ENCODE data around the gene MCF2L.

Gene MCF2L

GRCh38 chr13:112997188-112998130 is 28.4 kb downstream of the MCF2L start:
- DNase-seq (ENCODE audit: low read depth): no peak

DNA sequence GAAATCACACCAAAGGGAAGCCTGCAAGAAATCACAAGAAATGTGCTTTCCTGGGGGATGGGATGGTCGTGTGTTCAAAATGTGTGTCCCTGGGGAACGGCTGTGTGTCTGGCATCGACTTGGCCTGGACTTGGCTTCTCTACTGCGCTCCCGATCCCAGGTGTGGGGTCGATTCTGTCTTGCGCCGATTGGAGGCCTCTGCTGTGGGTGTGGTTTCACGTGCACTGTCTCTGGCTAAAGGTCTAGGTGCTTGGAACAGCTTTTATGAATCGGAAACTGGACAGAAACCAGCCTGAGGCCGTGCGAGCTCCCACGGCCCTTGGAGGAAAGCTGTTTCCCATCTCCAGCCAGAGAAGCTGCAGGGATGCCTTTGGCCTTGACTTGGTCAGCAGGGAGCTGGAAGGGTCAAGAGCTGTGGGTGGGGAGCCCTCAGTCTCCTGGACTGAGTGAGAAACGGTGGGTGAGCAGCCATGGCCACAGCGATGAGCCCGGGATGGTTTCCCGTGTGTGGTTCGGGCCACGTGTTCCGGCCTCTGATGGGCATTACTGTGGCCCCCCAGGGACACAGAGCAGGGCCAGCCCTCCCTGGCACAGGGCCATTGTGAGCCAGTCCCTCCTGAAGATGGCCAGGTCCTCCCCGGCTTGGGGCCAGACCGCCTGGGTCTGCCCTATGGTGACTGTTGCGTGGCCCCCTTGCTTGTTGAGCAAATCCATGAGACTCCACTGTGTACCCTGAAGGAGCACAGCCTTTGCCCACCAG is 29.7 kb downstream of the MCF2L start:
- DNase-seq (ENCODE audit: low read depth): no peak

GRCh38 chr13:112999414-113000177 is 30.6 kb downstream of the MCF2L start:
- no peak for DNase-seq (ENCODE audit: low read depth)

DNA sequence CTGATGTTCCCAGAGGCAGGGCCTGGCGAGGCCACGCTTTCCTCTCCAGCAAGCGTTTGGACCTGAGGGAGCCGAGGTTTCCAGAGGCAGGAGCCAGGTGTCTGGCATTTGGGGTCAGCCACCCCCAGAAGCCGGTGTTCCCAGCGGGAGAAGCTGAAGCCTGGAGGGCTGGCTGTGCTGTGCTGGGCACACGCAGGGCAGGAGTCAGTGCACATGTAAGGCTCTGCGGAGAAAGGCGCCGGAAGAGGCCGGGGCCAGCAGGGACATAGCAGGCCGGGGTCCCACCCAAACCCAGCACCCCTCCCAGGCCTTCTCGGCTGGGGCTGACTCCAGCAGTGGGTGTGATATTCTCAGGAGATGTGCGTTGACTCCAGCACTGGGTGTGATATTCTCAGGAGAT is 31.6 kb downstream of the MCF2L start:
- no peak for DNase-seq (ENCODE audit: low read depth)

- DNase-seq (ENCODE audit: low read depth): peak; percentile 52
Measured at GRCh38 chr13:113001241-113002140, 32.5 kb downstream of the MCF2L start.

DNA sequence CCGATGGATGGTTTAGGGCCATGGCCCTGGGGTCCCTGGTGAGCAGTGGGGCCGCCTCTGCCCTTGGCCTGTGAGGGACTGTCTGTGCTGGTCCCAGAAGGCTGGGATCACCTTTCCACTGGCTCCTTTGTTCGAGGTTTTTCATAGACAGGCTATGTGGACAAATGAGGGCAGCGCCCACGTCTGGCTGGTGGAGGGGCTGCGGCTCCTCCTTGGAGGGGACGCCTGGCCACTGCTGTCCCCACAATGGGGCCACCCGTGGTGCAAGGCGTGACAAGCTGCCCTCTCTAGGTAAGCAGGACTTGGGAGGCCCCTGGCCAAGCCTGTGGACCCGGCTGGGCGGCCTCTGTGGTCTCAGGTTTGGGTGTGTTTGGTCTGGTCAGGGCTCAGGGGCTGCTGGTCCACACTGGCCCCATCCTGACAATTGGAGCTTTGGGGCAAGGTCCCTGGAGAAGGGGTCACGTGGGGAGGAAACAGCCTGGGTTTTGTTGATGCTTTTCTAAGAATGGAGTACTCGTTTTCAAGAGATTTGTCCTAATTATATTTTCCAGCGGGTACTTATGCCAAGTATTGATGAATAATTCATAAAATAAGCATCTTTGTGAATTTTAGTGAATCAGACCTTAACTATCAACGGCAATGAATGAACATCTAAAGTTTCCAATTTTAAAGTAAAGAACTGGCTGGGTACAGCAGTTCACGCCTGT is 33.3 kb downstream of the MCF2L start:
- no peak for DNase-seq (ENCODE audit: low read depth)

GRCh38 chr13:113002913-113003290 is 33.9 kb downstream of the MCF2L start:
- DNase-seq (ENCODE audit: low read depth): no peak

GRCh38 chr13:113004126-113004525 is 35.1 kb downstream of the MCF2L start:
- DNase-seq (ENCODE audit: low read depth): no peak

- DNase-seq (ENCODE audit: low read depth): no peak
Measured at GRCh38 chr13:113005076-113005865, 36.3 kb downstream of the MCF2L start.

- no peak for DNase-seq (ENCODE audit: low read depth)
Measured at GRCh38 chr13:113005997-113006396, 37.0 kb downstream of the MCF2L start.

DNA sequence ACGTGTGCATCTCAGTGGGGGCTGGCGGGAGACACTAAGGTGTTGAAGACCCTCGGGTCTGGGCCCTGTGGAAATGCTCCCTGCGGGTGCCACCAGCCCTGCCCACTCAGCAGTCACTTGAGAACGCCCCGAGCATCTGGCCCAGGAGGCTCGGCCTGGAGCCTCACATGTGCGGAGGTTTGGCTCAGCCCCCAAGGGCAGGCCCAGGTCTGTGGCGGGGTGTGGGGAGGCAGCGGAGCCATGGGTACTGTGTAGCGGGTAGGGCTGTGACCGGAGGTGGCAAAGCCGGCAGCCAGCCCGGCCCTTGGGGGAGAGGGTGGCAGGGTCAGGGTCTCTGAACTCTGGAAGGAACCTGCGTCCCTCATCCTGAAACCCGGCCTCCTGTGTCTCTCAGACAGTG is 37.6 kb downstream of the MCF2L start:
- DNase-seq (ENCODE audit: low read depth): no peak

GRCh38 chr13:113008851-113009250 is 39.8 kb downstream of the MCF2L start:
- no peak for DNase-seq (ENCODE audit: low read depth)

DNA sequence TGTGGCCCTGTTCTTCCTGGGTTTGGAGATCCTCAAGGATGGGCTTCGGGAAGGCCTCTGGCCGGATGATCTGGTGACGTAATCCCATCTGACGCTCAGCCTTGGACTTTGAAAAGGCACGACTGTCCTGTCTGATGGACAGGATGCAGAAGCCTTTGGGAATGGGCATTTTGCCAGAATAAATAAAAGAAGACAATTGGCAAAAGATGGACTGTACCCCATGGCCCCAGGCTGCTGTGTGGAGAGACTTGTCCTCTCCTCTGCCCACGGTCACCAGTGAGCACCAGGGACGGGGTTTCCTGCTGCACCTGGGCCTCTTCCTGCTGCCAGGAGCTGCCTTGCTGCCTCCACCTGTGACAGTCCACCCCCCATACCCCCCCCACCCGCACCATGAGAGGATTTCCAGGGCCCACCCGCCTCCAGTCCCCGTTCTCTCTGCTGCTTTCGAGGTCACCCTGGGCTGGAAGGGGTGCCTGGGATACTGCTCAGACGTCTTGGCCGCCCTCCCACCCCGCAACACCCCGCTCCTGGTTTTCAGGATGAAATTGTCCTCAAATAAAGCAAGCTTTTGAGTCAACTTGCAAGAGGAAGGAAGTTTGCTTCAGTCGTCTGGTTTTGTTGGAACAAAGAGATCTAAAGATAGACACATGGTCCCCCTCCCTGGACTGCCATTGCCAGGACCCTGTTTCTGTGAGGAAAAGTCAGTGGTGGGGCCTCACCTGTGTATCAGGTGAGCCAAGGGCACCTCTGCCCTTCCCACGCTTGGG is 40.9 kb downstream of the MCF2L start:
- DNase-seq (ENCODE audit: low read depth): no peak

- DNase-seq (ENCODE audit: low read depth): no peak
Measured at GRCh38 chr13:113010510-113010865, 41.5 kb downstream of the MCF2L start.

DNA sequence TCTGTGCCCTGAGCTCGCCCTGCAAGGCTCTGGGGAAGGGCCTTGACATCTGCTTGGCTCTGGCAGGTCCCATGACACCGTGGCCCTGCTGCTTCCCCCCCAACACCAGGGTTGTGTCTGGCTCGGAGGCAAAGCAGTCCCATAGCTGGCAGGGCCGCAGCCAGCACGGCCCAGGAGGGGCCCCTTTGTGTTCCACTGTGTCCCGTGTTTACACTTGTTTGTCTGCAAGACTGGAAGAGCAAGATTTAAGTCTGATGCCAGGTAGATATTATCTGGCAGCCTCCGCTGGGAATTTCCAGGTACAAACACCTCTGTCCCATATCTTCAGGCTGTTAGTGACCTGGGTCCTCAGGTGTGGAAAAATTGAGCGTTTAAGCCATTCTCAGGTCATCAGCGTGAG is 44.3 kb downstream of the MCF2L start:
- no peak for DNase-seq (ENCODE audit: low read depth)

GRCh38 chr13:113013878-113014751 is 45.1 kb downstream of the MCF2L start:
- no peak for DNase-seq (ENCODE audit: low read depth)

GRCh38 chr13:113014752-113015745 is 46.0 kb downstream of the MCF2L start:
- no peak for DNase-seq (ENCODE audit: low read depth)
